B cell (primary cell): Measurements from ENCODE around the gene SAMD5. TPM values are rescaled to one million over a fixed set of nuclear protein-coding genes. Genes with fewer than 3 reads are reported as not detected.

Experiments used
- ATAC-seq: fragments of 200-7000 bp; cut with Tn5 transposase; one replicate; pipeline ENCODE4 v1.10.0; 2021; ENCODE audit warnings: low read depth, mild to moderate bottlenecking, moderate number of reproducible peaks, moderate library complexity
- CTCF ChIA-PET: fragments of 350-600 bp; sonication (Branson Sonifier 250); formaldehyde crosslinking; loops from one replicate; lab custom pipeline; 2021; ENCODE audit warnings: antibody characterized with exemption, inconsistent platforms; lab: Charles Lee
- POLR2A ChIA-PET: fragments of 350-600 bp; sonication (Branson Sonifier 250); formaldehyde crosslinking; loops from one replicate; lab custom pipeline; 2021; ENCODE audit warnings: antibody characterized with exemption; lab: Charles Lee
- DNase-seq: peaks from one replicate; pipeline ENCODE4 v3.0.0; 2013
- H2AFZ ChIP-seq: 2 replicates; pipeline ENCODE4 v1.6.1; 2012; ENCODE audit warnings: mild to moderate bottlenecking, low read depth, low read length; ENCODE audit not compliant: insufficient read depth, poor library complexity, severe bottlenecking
- H3K27ac ChIP-seq, 2 donors: 1 replicate in 1 of 2; 2 replicates in 1 of 2; pipeline ENCODE4 v1.5.1; 2012 to 2013; ENCODE audit warnings: low read length in 2 of 2, mild to moderate bottlenecking in 2 of 2, moderate library complexity in 1 of 2
- H3K27me3 ChIP-seq, 4 experiments: fragments of 200-600 bp in 1 of 4; sonication (generic) in 1 of 4; replicated peaks in 1 of 4; 1 replicate in 2 of 4; 2 replicates in 2 of 4; pipeline versions ENCODE4 v1.6.1 to v1.7.0; 2013 to 2016; ENCODE audit warnings: low read length in 3 of 4, mild to moderate bottlenecking in 2 of 4, mixed read lengths in 1 of 4, moderate library complexity in 1 of 4; ENCODE audit not compliant: insufficient read depth in 4 of 4, control insufficient read depth in 3 of 4; ENCODE audit errors: control extremely low read depth in 1 of 4
- H3K36me3 ChIP-seq, 2 experiments: replicated peaks in 1 of 2; 1 replicate in 1 of 2; 2 replicates in 1 of 2; pipeline versions ENCODE4 v1.6.1 to v1.7.1; 2013; ENCODE audit warnings: low read length in 1 of 2; ENCODE audit not compliant: insufficient read depth in 2 of 2, control insufficient read depth in 1 of 2; ENCODE audit errors: control extremely low read depth in 1 of 2, extremely low read depth in 1 of 2
- H3K4me1 ChIP-seq, 2 donors: fragments of 200-600 bp in 1 of 2; sonication (generic) in 1 of 2; 1 replicate in 1 of 2; 2 replicates in 1 of 2; pipeline versions ENCODE4 v1.5.1 to v1.6.1; 2013 to 2017; ENCODE audit warnings: low read length in 2 of 2; ENCODE audit not compliant: control insufficient read depth in 2 of 2, insufficient read depth in 2 of 2
- H3K4me2 ChIP-seq: replicated peaks from 2 replicates; pipeline ENCODE3; 2012; ENCODE audit warnings: mild to moderate bottlenecking, low read depth, low read length; ENCODE audit not compliant: poor library complexity, severe bottlenecking
- H3K4me3 ChIP-seq, 5 experiments: fragments of 200-600 bp in 1 of 5; sonication (generic) in 1 of 5; 1 replicate in 3 of 5; 2 replicates in 2 of 5; pipeline versions ENCODE4 v1.5.1 to v1.7.0; 2011 to 2016; ENCODE audit warnings: low read length in 4 of 5, mild to moderate bottlenecking in 4 of 5, low read depth in 2 of 5, control low read depth in 1 of 5, moderate library complexity in 1 of 5; ENCODE audit not compliant: insufficient read depth in 1 of 5; ENCODE audit errors: control extremely low read depth in 1 of 5, extremely low read depth in 1 of 5
- H3K79me2 ChIP-seq: fragments of 200-600 bp; sonication (generic); one replicate; pipeline ENCODE4 v1.6.0; 2016; ENCODE audit warnings: low read length; ENCODE audit not compliant: control insufficient read depth, insufficient read depth
- H3K9ac ChIP-seq: fragments of 200-600 bp; sonication (generic); 2 replicates; pipeline ENCODE4 v1.6.1; 2017; ENCODE audit warnings: mild to moderate bottlenecking, low read length, moderate library complexity
- H3K9me3 ChIP-seq, 3 donors: one replicate each; pipeline versions ENCODE4 v1.6.1 to v1.7.1; 2013; ENCODE audit warnings: low read length in 2 of 3; ENCODE audit not compliant: control insufficient read depth in 2 of 3, insufficient read depth in 1 of 3; ENCODE audit errors: control extremely low read depth in 1 of 3
- H4K20me1 ChIP-seq: 2 replicates; pipeline ENCODE4 v1.6.0; 2012; ENCODE audit warnings: mild to moderate bottlenecking, low read length; ENCODE audit not compliant: insufficient read depth, control insufficient read depth, poor library complexity, severe bottlenecking
- H3K27ac Mint-ChIP-seq: one replicate; pipeline ENCODE4 v1.8.0; 2021; ENCODE audit warnings: mixed read lengths
- H3K27me3 Mint-ChIP-seq: one replicate; pipeline ENCODE4 v1.8.0; 2021; ENCODE audit warnings: mixed read lengths
- H3K4me1 Mint-ChIP-seq: one replicate; pipeline ENCODE4 v1.8.0; 2021; ENCODE audit warnings: mixed read lengths
- H3K4me3 Mint-ChIP-seq: one replicate; pipeline ENCODE4 v1.8.0; 2021; ENCODE audit warnings: mixed read lengths
- H3K9me3 Mint-ChIP-seq: one replicate; pipeline ENCODE4 v1.8.0; 2022; ENCODE audit warnings: mixed read lengths; ENCODE audit not compliant: insufficient read depth
- CTCF ChIP-seq: fragments of 200-600 bp; IDR thresholded peaks from one replicate; pipeline ENCODE4 v1.8.0; 2022; ENCODE audit warnings: antibody characterized with exemption, mild to moderate bottlenecking
- EZH2 ChIP-seq: IDR thresholded peaks from 2 replicates; pipeline ENCODE4 v1.6.1; 2012; ENCODE audit warnings: borderline replicate concordance, low read depth, mild to moderate bottlenecking, moderate library complexity, low read length; ENCODE audit not compliant: insufficient read depth, poor library complexity, severe bottlenecking
- WGBS: methylation state at CpG from one replicate; pipeline ENCODE4 v1.1.5; 2013; ENCODE audit warnings: missing lambda C conversion rate; ENCODE audit not compliant: insufficient coverage; 5-methylcytosine and 5-hydroxymethylcytosine counted together
- intact Hi-C: fragments of 100-400 bp; cut with micrococcal nuclease; formaldehyde crosslinking; loops from one replicate; pipeline ENCODE4 v1.10.0; 2022
- polyA plus RNA-seq: library from polyadenylated mRNA; depleted of rRNA; stranded (reverse); fragments of >200 nt; gene quantifications from 2 replicates; pipeline ENCODE4 v1.2.3, GENCODE V29; 2012
- total RNA-seq, 2 donors: library from RNA; stranded (reverse); fragments of 120-200 nt in 1 of 2; gene quantifications; 1 replicate in 1 of 2; 2 replicates in 1 of 2; pipeline versions ENCODE4 v1.2.3 to v1.2.4, GENCODE V29; 2013 to 2022

SAMD5 gene
- total and polyA plus RNA-seq, 2 donors (not counting 1 experiment from before 2014, with no cell fraction given): not detected

DNA sequence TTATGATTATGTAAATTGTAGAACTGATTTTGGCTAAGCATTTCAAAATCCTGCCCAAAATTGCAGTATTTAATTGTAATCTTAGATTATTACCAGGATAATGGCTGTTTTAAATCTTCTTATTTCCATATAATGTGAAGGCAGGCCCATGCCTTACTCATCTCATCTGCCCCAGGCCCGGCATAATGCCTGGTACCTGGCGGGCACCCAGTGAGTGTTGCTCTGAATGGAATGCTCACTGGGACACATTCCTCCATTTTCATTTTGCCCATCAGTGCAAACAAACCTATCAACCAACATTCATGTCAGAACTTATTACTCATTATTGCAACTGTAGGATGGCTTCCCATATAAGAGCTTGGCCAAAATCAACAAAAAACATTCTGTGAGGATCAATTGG lies 22.8 kb downstream of the SAMD5 start:
- Histone ChIP-seq H3K79me2 (no peaks in the 10 kb centered on the region), H3K9me3 (peaks cover 0 to 6% (median 0%) of the 10 kb centered on the region in 3 donors), H3K4me3 (no peak overlapping the region), H3K4me2 (no peak overlapping the region), H3K9ac (no peak overlapping the region), H3K36me3 (no peaks in the 10 kb centered on the region), H3K4me1 (no peaks in the 10 kb centered on the region), H4K20me1 (no peaks in the 10 kb centered on the region), H3K27me3 (peaks cover 0 to 5% (median 0%) of the 10 kb centered on the region in 4 experiments), H3K27ac (no peak overlapping the region), H2AFZ (no peak overlapping the region)
- TF ChIP-seq CTCF (no peak), EZH2 (no peak)
- whole genome bisulfite sequencing: 100% methylated on average over 2 of the region's 2 CpGs
- ChIA-PET CTCF (no interaction called here), POLR2A (no interaction called here)
- Mint-ChIP-seq H3K9me3 (no peaks in the 10 kb centered on the region), H3K4me1 (no peaks in the 10 kb centered on the region), H3K27me3 (peaks cover 19% of the 10 kb centered on the region), H3K27ac (no peak overlapping the region), H3K4me3 (no peak overlapping the region)
- intact Hi-C loops: no loop called here
- DNase-seq (no peak), ATAC-seq (no peak)

DNA sequence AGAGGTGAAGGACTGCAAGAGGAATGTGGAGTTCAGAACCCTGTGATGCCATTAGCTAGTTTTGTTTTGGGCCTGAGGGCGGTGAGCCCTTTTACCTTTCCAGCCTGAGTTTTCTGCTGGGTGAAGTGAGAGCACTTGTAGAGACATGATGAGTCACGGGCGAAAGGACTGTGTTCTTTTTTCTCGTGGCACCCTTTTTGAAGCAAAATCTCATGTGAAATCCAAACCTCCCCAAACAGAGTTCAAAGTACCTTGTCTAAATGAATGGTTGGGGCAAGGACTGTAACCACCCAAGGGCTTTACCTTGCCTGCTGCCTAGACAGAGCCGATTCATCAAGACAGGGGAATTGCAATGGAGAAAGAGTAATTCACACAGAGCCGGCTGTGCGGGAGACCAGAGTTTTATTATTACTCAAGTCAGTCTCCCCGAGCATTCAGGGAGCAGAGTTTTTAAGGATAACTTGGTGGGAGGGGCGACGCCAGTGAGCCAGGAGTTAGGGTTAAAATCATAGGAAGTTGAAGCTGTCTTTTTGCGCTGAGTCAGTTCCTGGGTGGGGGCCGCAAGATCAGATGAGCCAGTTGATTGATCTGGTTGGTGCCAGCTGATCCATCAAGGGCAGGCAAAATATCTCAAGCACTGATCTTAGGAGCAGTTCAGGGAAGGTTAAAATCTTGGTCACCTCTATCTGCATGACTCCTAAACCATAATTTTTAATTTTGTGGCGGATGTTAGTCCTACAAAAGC lies 25.8 kb downstream of the SAMD5 start:
- ATAC-seq: no peak
- 89% methylated on average over 7 of the region's 13 CpGs for WGBS
- Histone ChIP-seq H3K9me3 (peaks cover 0 to 6% (median 0%) of the 10 kb centered on the region in 3 donors), H3K4me3 (no peak overlapping the region), H2AFZ (no peak overlapping the region), H3K27me3 (peaks cover 0 to 5% (median 0%) of the 10 kb centered on the region in 4 experiments), H3K4me2 (no peak overlapping the region), H3K79me2 (no peaks in the 10 kb centered on the region), H3K4me1 (no peaks in the 10 kb centered on the region), H4K20me1 (no peaks in the 10 kb centered on the region), H3K9ac (no peak overlapping the region), H3K36me3 (no peaks in the 10 kb centered on the region), H3K27ac (no peak overlapping the region)
- Mint-ChIP-seq H3K4me1 (no peaks in the 10 kb centered on the region), H3K27ac (no peak overlapping the region), H3K9me3 (no peaks in the 10 kb centered on the region), H3K4me3 (no peak overlapping the region), H3K27me3 (peaks cover 19% of the 10 kb centered on the region)
- intact Hi-C loops: no loop called here
- DNase-seq: no peak
- TF ChIP-seq EZH2 (no peak), CTCF (no peak)
- POLR2A ChIA-PET: no interaction called here
- CTCF ChIA-PET: no interaction called here
